Right lobe of liver (tissue), 4 donors: Measurements from ENCODE around the gene GK2.

ENCODE experiments used
- POLR2A ChIP-seq: fragments of 450-650 bp; IDR thresholded peaks from one replicate; pipeline ENCODE4 v1.6.1; 2017; ENCODE audit warnings: antibody characterized with exemption, mild to moderate bottlenecking
- TF ChIP-seq, protein P1 (sequence below), 4 donors: fragments of 200-600 bp in 3 of 4; fragments of 450-650 bp in 1 of 4; IDR thresholded peaks; one replicate each; pipeline versions ENCODE4 v1.5.1 to v1.8.0; 2016 to 2022; ENCODE audit warnings: antibody characterized with exemption in 4 of 4, mild to moderate bottlenecking in 2 of 4
- donor health status: DM: no; HTN: no; CAD: no.
- donor health status: DM: no; HTN: no; CAD: no.
- donor health status: DM: no; HTN: yes; CAD: no.

DNA sequence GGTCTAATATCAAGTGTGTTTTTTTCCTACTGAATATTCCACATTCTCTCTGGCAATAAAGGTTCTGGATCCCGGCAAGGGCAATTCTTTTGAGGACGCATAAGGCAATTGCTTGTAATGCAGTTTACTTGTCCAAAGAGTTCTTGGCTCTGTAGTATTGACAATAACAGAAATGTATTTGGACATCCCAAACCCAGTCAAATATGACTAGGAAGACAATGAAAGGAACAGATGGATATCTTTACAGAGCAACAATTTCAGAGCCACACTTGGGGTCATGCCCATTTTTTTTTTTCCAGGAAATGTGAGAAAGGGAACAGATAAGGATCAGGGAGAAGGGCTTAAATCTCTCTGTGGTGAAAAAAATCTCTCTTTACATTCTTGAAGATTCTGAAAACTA lies 12.2 kb downstream of the GK2 start:
- TF ChIP-seq, protein P1, sequence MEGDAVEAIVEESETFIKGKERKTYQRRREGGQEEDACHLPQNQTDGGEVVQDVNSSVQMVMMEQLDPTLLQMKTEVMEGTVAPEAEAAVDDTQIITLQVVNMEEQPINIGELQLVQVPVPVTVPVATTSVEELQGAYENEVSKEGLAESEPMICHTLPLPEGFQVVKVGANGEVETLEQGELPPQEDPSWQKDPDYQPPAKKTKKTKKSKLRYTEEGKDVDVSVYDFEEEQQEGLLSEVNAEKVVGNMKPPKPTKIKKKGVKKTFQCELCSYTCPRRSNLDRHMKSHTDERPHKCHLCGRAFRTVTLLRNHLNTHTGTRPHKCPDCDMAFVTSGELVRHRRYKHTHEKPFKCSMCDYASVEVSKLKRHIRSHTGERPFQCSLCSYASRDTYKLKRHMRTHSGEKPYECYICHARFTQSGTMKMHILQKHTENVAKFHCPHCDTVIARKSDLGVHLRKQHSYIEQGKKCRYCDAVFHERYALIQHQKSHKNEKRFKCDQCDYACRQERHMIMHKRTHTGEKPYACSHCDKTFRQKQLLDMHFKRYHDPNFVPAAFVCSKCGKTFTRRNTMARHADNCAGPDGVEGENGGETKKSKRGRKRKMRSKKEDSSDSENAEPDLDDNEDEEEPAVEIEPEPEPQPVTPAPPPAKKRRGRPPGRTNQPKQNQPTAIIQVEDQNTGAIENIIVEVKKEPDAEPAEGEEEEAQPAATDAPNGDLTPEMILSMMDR (IDR thresholded peaks at IDR 0.05): no peak
- TF ChIP-seq POLR2A: no peak
